ENCODE data around the gene STX8.

STX8 gene

DNA sequence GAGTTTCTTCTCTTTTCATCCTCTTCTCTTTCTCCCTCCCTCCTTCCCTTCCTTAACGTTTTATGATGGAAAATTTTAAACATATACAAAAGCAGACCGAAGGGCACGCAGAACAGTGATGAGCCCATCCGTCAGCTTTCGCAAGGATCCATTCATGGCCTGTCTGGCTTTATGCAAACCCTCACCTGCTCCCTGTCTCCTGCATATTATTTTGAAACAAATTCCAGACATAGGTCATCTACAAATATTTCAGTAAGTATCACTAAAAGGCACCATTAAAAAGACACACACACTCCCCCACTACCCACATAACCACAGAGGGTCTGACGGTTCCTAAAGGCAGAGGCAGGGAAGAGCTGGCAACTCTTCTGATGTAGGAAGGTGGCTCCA, 319.3 kb downstream of the STX8 start:
- 96 to 98% methylated on average over 5 to 6 of the region's 6 CpGs for WGBS, 2 experiments (ENCODE audit: insufficient coverage in 2 of 2)
- Histone ChIP-seq H3K4me1 (ENCODE audit: control insufficient read depth, insufficient read depth, low read length, poor library complexity, severe bottlenecking) (peaks cover 16% of the 10 kb centered on the region), H3K9me3 (ENCODE audit: control insufficient read depth, low read length) (no peaks in the 10 kb centered on the region), H3K4me3 (ENCODE audit: extremely low read depth, insufficient read depth, low read length, poor library complexity, severe bottlenecking) (no peak overlapping the region), H3K36me3 (ENCODE audit: control insufficient read depth, insufficient read depth, low read length) (no peaks in the 10 kb centered on the region), H3K27ac (ENCODE audit: low read depth, low read length, severe bottlenecking) (no peak overlapping the region)

GRCh38 chr17:9255833-9256232, 319.8 kb downstream of the STX8 start:
- 67 to 78% methylated on average over 3 to 6 of the region's 6 CpGs for WGBS, 2 experiments (ENCODE audit: insufficient coverage in 2 of 2)
- H3K4me3 ChIP-seq (ENCODE audit: extremely low read depth, insufficient read depth, low read length, poor library complexity, severe bottlenecking): no peak overlapping the region
- H3K27ac ChIP-seq (ENCODE audit: low read depth, low read length, severe bottlenecking): no peak overlapping the region
- H3K9me3 ChIP-seq (ENCODE audit: control insufficient read depth, low read length): no peaks in the 10 kb centered on the region
- no peaks in the 10 kb centered on the region for H3K36me3 ChIP-seq (ENCODE audit: control insufficient read depth, insufficient read depth, low read length)
- peaks cover 16% of the 10 kb centered on the region for H3K4me1 ChIP-seq (ENCODE audit: control insufficient read depth, insufficient read depth, low read length, poor library complexity, severe bottlenecking)

DNA sequence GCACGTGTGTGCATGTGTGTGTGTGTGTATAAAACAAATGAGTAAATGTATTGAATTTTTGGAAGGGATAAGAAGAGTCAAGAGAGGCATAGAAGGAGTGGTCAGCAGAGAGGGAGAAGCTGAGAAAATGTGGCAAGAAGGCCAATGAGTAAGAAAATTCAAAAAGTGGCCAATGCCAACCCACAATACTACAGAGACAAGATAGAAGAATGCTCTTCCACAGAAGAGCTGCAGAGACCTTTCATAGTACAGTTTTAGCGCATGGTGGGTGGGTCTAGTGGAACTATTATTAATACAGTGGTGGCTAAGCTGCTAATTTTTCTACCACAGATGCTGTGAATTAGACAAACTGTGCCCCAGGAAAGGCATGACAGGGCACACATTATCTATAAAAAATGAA, 320.8 kb downstream of the STX8 start:
- no peaks in the 10 kb centered on the region for H3K9me3 ChIP-seq (ENCODE audit: control insufficient read depth, low read length)
- H3K4me1 ChIP-seq (ENCODE audit: control insufficient read depth, insufficient read depth, low read length, poor library complexity, severe bottlenecking): peaks cover 16% of the 10 kb centered on the region
- WGBS, 2 experiments (ENCODE audit: insufficient coverage in 2 of 2): 50 to 100% methylated on average over 1 to 2 of the region's 2 CpGs
- no peaks in the 10 kb centered on the region for H3K36me3 ChIP-seq (ENCODE audit: control insufficient read depth, insufficient read depth, low read length)
- H3K4me3 ChIP-seq (ENCODE audit: extremely low read depth, insufficient read depth, low read length, poor library complexity, severe bottlenecking): no peak overlapping the region
- H3K27ac ChIP-seq (ENCODE audit: low read depth, low read length, severe bottlenecking): no peak overlapping the region

- H3K27ac ChIP-seq (ENCODE audit: low read depth, low read length, severe bottlenecking): no peak overlapping the region
- H3K4me3 ChIP-seq (ENCODE audit: extremely low read depth, insufficient read depth, low read length, poor library complexity, severe bottlenecking): no peak overlapping the region
- no peaks in the 10 kb centered on the region for H3K36me3 ChIP-seq (ENCODE audit: control insufficient read depth, insufficient read depth, low read length)
- no peaks in the 10 kb centered on the region for H3K9me3 ChIP-seq (ENCODE audit: control insufficient read depth, low read length)
- peaks cover 9% of the 10 kb centered on the region for H3K4me1 ChIP-seq (ENCODE audit: control insufficient read depth, insufficient read depth, low read length, poor library complexity, severe bottlenecking)
- 88 to 100% methylated on average over 2 to 3 of the region's 3 CpGs for WGBS, 2 experiments (ENCODE audit: insufficient coverage in 2 of 2)
Observed at GRCh38 chr17:9253308-9253707, 322.3 kb downstream of the STX8 start.

- H3K9me3 ChIP-seq (ENCODE audit: control insufficient read depth, low read length): no peaks in the 10 kb centered on the region
- WGBS, 2 experiments (ENCODE audit: insufficient coverage in 2 of 2): 79 to 83% methylated on average over 12 of the region's 12 CpGs
- no peaks in the 10 kb centered on the region for H3K36me3 ChIP-seq (ENCODE audit: control insufficient read depth, insufficient read depth, low read length)
- no peaks in the 10 kb centered on the region for H3K4me1 ChIP-seq (ENCODE audit: control insufficient read depth, insufficient read depth, low read length, poor library complexity, severe bottlenecking)
- no peak overlapping the region for H3K27ac ChIP-seq (ENCODE audit: low read depth, low read length, severe bottlenecking)
- H3K4me3 ChIP-seq (ENCODE audit: extremely low read depth, insufficient read depth, low read length, poor library complexity, severe bottlenecking): no peak overlapping the region
Observed at GRCh38 chr17:9251273-9251672, 324.3 kb downstream of the STX8 start.

DNA sequence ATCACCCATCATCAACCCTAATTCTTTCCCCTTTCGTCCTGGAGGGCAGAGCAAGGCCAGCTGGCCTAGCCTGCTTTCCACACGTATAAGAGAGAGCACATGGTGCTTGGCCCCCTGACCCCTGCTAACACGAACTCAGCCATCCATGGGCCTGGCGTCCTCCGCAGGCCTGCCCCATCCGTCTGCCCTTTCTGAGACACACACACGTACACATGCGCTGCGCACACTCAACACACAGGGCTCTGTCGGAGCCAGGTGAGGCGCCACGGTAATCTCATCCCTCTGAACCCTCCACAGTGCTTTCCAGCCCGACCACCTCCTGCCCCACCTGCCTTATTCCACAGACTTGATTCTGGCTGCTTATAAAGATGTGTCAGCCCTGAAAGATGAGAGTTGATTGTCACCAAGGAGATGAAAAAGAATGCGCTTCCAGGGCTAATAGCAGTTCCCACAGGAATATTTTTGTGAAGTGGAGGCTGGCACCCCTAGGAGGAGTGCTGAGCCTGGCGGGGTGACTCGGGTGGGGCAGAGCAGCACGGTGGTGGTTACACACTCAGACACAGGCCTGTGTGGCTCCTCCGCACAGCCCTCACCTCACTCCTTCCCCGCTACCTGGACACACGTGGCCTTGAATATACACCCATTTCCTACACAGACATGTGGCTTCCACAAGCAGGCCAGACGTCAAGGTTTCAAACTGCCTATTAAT, 326.2 kb downstream of the STX8 start:
- Histone ChIP-seq H3K9me3 (ENCODE audit: control insufficient read depth, low read length) (no peaks in the 10 kb centered on the region), H3K27ac (ENCODE audit: low read depth, low read length, severe bottlenecking) (no peak overlapping the region), H3K4me1 (ENCODE audit: control insufficient read depth, insufficient read depth, low read length, poor library complexity, severe bottlenecking) (no peaks in the 10 kb centered on the region), H3K4me3 (ENCODE audit: extremely low read depth, insufficient read depth, low read length, poor library complexity, severe bottlenecking) (no peak overlapping the region), H3K36me3 (ENCODE audit: control insufficient read depth, insufficient read depth, low read length) (no peaks in the 10 kb centered on the region)
- 84 to 89% methylated on average over 15 to 21 of the region's 21 CpGs for WGBS, 2 experiments (ENCODE audit: insufficient coverage in 2 of 2)

DNA sequence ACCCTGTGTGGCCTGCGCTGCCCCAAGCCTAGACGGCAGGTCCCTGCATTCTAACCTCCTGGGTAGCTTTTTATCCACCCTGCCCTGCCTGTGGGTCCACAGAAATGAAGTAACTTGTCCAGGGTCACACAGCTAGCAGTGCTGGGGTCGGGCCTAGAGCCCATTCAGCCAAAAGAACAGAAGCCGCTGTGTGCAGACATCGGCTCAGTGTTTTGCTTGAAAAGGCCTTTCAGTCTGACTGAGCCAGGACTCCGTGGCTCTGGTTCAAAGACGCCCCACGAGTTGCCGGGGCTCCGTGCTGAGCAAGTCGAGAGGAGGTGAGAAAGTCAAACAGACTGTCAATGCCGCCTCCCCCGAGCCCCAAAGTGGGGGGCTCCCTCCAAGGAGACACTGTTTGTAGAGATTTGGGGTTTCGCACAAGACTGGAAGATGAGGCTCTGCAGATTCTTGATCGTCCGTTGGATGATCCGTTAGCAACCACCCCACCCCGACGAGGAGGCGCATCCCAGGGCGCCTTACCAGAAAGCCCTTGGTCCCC, 328.1 kb downstream of the STX8 start:
- Histone ChIP-seq H3K4me3 (ENCODE audit: extremely low read depth, insufficient read depth, low read length, poor library complexity, severe bottlenecking) (no peak overlapping the region), H3K4me1 (ENCODE audit: control insufficient read depth, insufficient read depth, low read length, poor library complexity, severe bottlenecking) (no peaks in the 10 kb centered on the region), H3K27ac (ENCODE audit: low read depth, low read length, severe bottlenecking) (no peak overlapping the region), H3K36me3 (ENCODE audit: control insufficient read depth, insufficient read depth, low read length) (no peaks in the 10 kb centered on the region), H3K9me3 (ENCODE audit: control insufficient read depth, low read length) (no peaks in the 10 kb centered on the region)
- 92 to 97% methylated on average over 21 of the region's 21 CpGs for WGBS, 2 experiments (ENCODE audit: insufficient coverage in 2 of 2)

GRCh38 chr17:9244066-9245052, 331.3 kb downstream of the STX8 start:
- no peaks in the 10 kb centered on the region for H3K9me3 ChIP-seq (ENCODE audit: control insufficient read depth, low read length)
- no peaks in the 10 kb centered on the region for H3K36me3 ChIP-seq (ENCODE audit: control insufficient read depth, insufficient read depth, low read length)
- H3K27ac ChIP-seq (ENCODE audit: low read depth, low read length, severe bottlenecking): no peak overlapping the region
- H3K4me3 ChIP-seq (ENCODE audit: extremely low read depth, insufficient read depth, low read length, poor library complexity, severe bottlenecking): no peak overlapping the region
- 89 to 91% methylated on average over 14 to 17 of the region's 21 CpGs for WGBS, 2 experiments (ENCODE audit: insufficient coverage in 2 of 2)
- H3K4me1 ChIP-seq (ENCODE audit: control insufficient read depth, insufficient read depth, low read length, poor library complexity, severe bottlenecking): peaks cover 10% of the 10 kb centered on the region

DNA sequence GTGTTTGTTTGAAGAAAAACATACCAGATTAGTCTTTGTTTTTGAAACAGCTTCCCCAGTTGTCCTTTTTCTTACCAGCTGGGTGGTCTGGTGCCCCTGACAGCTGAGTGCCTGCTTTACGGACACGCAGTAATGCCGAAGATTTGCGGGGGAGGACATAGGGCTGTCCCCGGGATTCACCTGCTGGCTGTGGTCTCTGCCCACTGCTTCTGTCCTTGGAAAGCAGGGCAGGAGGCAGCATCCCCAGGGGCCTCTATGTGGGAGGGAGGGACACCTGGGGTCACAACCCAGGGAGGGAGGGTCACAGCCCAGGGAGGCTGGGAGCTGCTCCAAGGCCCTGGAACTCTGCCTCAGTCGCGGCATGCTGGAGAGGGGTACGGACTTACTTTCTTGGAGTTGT, 332.6 kb downstream of the STX8 start:
- Histone ChIP-seq H3K4me3 (ENCODE audit: extremely low read depth, insufficient read depth, low read length, poor library complexity, severe bottlenecking) (no peak overlapping the region), H3K9me3 (ENCODE audit: control insufficient read depth, low read length) (no peaks in the 10 kb centered on the region), H3K4me1 (ENCODE audit: control insufficient read depth, insufficient read depth, low read length, poor library complexity, severe bottlenecking) (peaks cover 10% of the 10 kb centered on the region), H3K36me3 (ENCODE audit: control insufficient read depth, insufficient read depth, low read length) (no peaks in the 10 kb centered on the region), H3K27ac (ENCODE audit: low read depth, low read length, severe bottlenecking) (no peak overlapping the region)
- 88 to 100% methylated on average over 3 to 8 of the region's 8 CpGs for WGBS, 2 experiments (ENCODE audit: insufficient coverage in 2 of 2)

- Histone ChIP-seq H3K4me1 (ENCODE audit: control insufficient read depth, insufficient read depth, low read length, poor library complexity, severe bottlenecking) (peaks cover 10% of the 10 kb centered on the region), H3K9me3 (ENCODE audit: control insufficient read depth, low read length) (no peaks in the 10 kb centered on the region), H3K27ac (ENCODE audit: low read depth, low read length, severe bottlenecking) (no peak overlapping the region), H3K36me3 (ENCODE audit: control insufficient read depth, insufficient read depth, low read length) (no peaks in the 10 kb centered on the region), H3K4me3 (ENCODE audit: extremely low read depth, insufficient read depth, low read length, poor library complexity, severe bottlenecking) (no peak overlapping the region)
- 74 to 75% methylated on average over 8 to 12 of the region's 16 CpGs for WGBS, 2 experiments (ENCODE audit: insufficient coverage in 2 of 2)
Observed at GRCh38 chr17:9242497-9242881, 333.1 kb downstream of the STX8 start.
